Adrenal gland (tissue), 5 donors: ENCODE results near the gene EXOC4.

Source experiments
- CTCF ChIP-seq, 6 experiments: fragments of 450-650 bp in 4 of 6; fragments of 200-600 bp in 2 of 6; sonication (generic) in 1 of 6; IDR thresholded peaks; 1 replicate in 5 of 6; 2 replicates in 1 of 6; pipeline versions ENCODE4 v1.5.1 to v1.8.0; 2016 to 2021; ENCODE audit warnings: antibody characterized with exemption in 6 of 6, mild to moderate bottlenecking in 2 of 6, moderate library complexity in 1 of 6
- POLR2A ChIP-seq, 2 donors: fragments of 450-650 bp; IDR thresholded peaks; one replicate each; pipeline ENCODE4 v1.6.1; 2017; ENCODE audit warnings: antibody characterized with exemption in 2 of 2, mild to moderate bottlenecking in 2 of 2, moderate library complexity in 1 of 2
- donor health status: DM: no; HTN: no; CAD: no.

GRCh38 chr7:133452577-133452976, 199.7 kb downstream of the EXOC4 start:
- TF ChIP-seq CTCF (IDR thresholded peaks at IDR 0.05) (no peak), POLR2A (IDR thresholded peaks at IDR 0.05) (no peak)
